GM18505 (cell line): ENCODE results near the gene SORBS1.
"Not testable (repeated sequence)": the region's sequence is repeated elsewhere in the genome, so short reads cannot be mapped to it uniquely, and the experiment has no call there.

Experiments
- ATAC-seq: cut with Tn5 transposase; IDR thresholded peaks from one replicate; pipeline ENCODE4 v1.9.1; 2021; ENCODE audit not compliant: unreplicated experiment
- POLR2A ChIP-seq: IDR thresholded peaks from 4 replicates; pipeline ENCODE4 v1.6.1; 2011; ENCODE audit warnings: borderline replicate concordance; ENCODE audit not compliant: insufficient read depth, insufficient read length; ENCODE audit errors: extremely low read depth

The SORBS1 gene

GRCh38 chr10:95360122-95360714, 201.0 kb downstream of the SORBS1 start:
- TF ChIP-seq POLR2A = no peak

GRCh38 chr10:95359466-95359865, 201.7 kb downstream of the SORBS1 start:
- ATAC-seq = no peak
- no peak for TF ChIP-seq POLR2A

More at GRCh38 chr10:95360122-95360714, 201.0 kb downstream of the SORBS1 start:
- peak; percentile 46 for ATAC-seq

DNA sequence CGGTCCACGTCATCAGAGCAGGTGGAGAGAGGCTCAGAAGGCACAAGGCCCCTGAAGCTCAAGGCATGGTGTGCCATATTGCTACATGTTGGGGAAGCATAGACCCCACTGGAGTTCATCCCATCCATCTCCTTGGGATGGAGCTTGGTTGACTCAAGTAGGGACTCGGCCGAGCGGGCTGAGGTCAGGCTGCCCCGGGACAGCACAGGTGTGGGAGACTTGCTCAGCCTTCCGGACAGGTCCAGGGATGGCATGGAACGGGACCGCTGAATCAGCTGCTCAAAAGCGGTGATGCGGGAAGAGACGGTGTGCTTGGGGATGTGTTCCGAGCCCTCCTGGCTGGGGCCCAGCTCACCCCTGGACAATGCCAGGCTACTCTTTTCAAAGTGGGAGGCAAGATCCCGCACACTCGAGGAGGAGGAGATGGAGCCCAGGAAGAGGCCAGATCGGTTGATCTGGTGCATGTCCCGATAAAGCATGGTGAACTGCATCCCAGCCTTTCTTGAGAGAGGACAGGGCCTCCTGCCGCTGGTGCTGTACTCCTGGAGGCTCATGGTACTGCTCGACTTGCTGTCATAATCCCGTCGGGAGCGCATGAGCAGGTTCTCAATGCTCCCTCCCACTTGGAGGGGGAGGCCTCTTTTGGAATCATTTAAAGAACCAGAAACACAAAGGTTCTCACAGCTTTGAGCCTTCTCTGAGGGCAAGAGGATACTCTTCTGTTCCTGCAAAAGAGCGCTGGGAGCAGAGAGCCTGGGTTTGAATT, 204.8 kb downstream of the SORBS1 start:
- ATAC-seq = no peak
- no peak for TF ChIP-seq POLR2A

GRCh38 chr10:95355301-95355700, 205.9 kb downstream of the SORBS1 start:
- no peak for ATAC-seq
- no peak for TF ChIP-seq POLR2A

DNA sequence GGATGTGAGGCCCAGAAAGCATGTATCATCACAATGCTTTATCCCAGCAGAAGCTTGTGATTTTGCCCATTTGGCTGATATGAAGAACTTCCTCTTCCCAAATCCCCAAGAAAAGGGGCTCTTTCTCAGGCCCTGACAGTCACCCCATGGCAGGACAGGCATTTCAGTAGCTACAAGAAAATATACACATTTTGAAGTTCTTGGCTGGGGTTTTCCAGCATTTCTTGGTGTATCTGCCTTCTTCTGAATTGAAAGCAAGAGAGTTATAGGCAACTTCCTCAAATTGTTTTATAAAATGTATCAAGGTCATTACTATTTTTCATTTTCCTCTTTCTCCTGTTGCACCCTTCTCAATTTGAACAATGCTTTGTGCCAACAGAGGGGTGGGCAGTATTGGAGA, 207.1 kb downstream of the SORBS1 start:
- no peak for ATAC-seq
- TF ChIP-seq POLR2A = no peak

DNA sequence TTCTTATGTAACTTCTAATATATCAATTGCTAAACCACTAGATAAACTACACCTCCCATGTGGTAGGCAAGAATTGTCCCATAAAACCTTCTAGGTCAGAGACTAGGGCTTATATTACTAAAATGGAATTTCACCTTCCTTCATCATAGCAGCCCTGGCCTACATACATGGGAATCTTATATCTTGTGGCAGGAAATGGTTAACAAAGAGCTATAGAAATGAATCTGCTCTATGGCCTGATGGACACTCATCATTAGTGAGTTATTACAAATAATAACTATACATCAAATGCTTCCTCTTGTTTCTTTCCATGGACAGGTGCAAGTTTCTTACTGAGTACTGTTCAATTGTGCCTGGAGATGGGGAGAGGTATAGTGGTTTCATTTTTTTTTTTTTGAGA, 208.0 kb downstream of the SORBS1 start:
- no peak for TF ChIP-seq POLR2A
- ATAC-seq = no peak

- TF ChIP-seq POLR2A = no peak
- no peak for ATAC-seq
Observed at GRCh38 chr10:95352684-95353083, 208.5 kb downstream of the SORBS1 start.

DNA sequence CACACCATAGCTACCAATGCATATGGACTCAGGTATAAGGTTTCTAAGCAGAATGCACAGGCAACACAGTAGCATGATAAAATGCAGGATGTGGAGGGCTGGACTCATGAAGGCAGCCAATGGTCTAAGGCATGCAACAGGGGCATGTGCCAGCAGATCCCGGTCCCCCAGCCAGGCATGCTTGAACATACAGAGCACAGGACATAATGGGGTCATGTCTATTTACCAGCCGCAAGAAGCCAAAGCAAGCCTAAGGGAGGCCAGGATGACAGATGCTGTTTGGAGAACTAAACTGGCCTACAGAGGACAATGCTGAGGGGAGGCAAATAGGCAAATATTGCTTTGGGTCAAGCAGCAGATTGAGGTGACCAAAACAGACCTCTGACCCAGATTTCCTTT, 210.3 kb downstream of the SORBS1 start:
- no peak for ATAC-seq
- TF ChIP-seq POLR2A = no peak

- TF ChIP-seq POLR2A = no peak
- no peak for ATAC-seq
Observed at GRCh38 chr10:95350219-95350829, 210.8 kb downstream of the SORBS1 start.

DNA sequence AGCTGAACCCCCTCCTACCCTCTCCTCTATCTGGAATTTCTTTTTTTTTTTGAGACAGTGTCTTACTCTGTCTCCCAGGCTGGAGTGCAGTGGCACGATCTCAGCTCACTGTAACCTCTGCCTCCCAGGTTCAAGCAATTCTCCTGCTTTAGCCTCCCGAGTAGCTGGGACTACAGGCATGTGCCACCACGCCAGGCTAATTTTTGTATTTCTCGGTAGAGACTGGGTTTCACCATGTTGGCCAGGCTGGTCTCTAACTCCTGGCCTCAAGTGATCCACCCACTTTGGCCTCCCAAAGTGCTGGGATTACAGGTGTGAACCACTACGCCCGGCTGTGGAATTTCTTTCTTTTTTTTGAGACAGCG, 213.8 kb downstream of the SORBS1 start:
- ATAC-seq = not testable (repeated sequence)

- ATAC-seq = no peak
- TF ChIP-seq POLR2A = no peak
Observed at GRCh38 chr10:95346715-95347401, 214.3 kb downstream of the SORBS1 start.

DNA sequence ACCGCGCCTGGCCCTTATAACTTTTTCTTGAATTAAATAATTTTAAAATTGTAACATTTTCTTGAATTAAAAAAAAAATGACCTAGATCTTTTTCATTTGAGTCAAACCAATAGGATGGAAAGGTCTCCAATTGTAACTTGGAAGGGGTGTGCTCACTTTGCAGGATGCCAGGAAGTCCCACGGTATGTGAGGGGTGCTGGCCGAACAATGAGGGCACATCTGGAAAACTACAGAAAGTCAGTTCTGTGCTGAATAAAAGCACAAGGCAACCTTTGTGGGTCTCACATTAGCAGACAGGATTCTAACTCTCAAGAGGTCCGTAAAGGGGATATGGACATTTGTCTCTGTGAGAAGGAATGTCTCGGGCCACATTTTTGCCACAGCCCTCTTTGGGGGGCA, 217.6 kb downstream of the SORBS1 start:
- ATAC-seq = no peak
- TF ChIP-seq POLR2A = no peak

- ATAC-seq = no peak
- no peak for TF ChIP-seq POLR2A
Observed at GRCh38 chr10:95341716-95342130, 219.4 kb downstream of the SORBS1 start.

GRCh38 chr10:95339863-95340262, 221.3 kb downstream of the SORBS1 start:
- no peak for ATAC-seq

More at GRCh38 chr10:95339863-95340262, 221.3 kb downstream of the SORBS1 start:
- TF ChIP-seq POLR2A = no peak
